Raji (cell line): ENCODE data around the gene KIF19.

Source experiments
- POLR2A ChIP-seq: IDR thresholded peaks from 2 replicates; pipeline ENCODE4 v1.6.1; 2011; ENCODE audit warnings: low read depth, low read length, control low read depth; ENCODE audit not compliant: insufficient read depth

Gene KIF19

DNA sequence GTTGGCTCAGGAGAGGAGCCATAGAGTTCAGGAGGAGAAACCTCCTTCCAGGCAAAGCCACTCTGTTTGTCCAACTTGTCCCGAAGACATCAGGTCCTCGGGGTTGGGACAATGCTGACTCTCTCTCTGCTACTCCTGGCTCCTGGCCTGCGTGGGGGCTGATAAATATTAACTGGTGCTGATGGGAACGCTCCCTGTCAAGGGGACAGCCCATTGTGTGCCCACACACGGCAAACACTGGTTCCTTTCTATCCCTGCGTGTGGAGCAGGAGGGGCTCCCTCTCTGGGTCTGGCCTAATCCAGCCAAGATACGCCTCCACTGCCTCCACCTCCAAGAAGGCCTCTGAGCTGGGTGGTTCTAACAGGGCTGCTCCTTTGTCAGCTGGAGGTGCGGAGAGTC is 4.4 kb downstream of the KIF19 start:
- TF ChIP-seq POLR2A: no peak

DNA sequence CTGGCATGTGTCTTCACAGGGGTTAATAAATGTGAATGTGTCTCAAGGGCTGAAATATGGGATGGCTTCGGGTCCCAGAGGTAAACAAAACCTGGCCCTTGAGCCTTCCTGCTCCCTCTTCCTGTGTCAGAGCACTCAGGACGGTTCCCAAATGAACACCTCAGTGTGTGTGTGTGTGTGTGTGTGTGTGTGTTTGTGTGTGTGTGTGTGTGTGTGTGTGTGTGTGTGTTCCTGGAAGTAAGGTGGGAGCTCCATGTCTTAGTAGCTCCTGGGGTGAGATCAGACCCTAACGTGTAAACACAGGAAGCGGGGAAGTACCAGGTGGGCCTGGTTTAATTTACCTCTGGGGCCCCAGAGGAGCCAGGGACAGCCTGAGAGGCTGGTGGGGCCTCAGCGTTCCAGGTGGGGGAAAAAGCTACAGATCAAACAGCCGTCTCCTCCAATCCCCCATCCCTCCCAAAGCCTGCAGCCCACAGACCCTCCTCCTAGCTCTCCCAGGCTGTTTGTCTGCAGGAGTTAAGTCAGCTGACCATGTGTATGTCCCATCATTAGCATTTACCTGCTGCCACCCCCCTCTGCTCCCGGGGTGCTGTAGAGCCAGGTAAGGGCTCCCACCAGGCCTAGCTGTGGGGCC is 6.1 kb downstream of the KIF19 start:
- TF ChIP-seq POLR2A: no peak

- no peak for TF ChIP-seq POLR2A
Observed at GRCh38 chr17:74332763-74333283, 6.8 kb downstream of the KIF19 start.

DNA sequence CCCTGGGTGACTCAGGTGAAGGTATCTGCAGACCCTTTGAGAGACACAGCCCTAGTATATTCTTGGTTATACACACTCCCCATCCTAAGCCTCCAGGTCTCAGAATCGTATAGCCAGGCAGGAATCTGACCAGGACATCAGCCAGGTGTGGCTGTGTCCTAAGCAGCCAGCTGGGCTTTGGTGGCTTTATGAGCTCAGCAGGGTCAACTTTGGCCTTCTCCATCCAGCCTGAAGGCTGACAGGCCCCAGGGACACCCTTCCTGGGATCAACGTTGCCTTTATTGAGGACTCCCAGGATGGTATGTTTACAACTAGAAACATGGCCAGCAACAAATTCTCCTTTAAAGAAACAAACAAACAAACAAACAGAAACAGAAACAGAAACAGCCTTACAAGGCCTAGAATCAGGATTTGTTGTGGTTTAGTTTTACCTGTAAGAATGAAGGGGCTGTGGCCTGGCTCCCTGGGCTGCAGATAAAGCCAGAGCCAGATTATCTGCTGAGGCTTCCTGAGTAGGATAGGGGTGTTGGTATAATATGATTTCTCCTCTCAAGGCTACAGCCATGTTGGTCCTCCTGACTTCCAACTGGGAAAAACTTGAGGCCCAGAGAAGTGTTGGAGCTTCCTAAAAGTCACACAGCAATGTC is 8.5 kb downstream of the KIF19 start:
- TF ChIP-seq POLR2A: no peak

DNA sequence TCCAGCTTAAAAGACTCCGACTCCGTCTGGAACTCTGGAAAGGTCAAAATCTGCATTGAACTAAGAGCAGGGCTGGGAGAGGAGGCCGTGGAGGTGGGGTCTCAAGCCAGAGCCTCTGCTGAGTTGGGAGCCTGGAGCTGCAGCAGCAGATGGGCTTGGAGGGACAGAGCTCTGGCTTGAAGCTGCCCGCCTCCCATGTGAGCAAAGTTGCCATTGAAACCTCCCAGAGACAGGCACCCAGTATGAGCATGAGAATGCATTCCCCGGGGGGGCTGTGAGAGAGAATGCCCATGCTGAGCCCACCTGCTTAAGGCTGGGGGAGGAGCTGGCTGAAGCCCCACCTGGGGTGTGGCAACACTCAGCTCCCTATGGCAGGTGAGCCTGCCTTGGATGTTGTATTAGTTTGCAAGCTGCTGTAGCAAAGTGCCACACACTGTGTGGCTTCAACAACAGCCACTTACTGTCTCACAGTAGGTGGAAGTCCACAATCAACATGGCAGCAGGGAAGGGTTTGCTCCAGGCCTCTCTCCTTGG is 9.6 kb downstream of the KIF19 start:
- no peak for TF ChIP-seq POLR2A

GRCh38 chr17:74336307-74336706 is 10.3 kb downstream of the KIF19 start:
- no peak for TF ChIP-seq POLR2A

DNA sequence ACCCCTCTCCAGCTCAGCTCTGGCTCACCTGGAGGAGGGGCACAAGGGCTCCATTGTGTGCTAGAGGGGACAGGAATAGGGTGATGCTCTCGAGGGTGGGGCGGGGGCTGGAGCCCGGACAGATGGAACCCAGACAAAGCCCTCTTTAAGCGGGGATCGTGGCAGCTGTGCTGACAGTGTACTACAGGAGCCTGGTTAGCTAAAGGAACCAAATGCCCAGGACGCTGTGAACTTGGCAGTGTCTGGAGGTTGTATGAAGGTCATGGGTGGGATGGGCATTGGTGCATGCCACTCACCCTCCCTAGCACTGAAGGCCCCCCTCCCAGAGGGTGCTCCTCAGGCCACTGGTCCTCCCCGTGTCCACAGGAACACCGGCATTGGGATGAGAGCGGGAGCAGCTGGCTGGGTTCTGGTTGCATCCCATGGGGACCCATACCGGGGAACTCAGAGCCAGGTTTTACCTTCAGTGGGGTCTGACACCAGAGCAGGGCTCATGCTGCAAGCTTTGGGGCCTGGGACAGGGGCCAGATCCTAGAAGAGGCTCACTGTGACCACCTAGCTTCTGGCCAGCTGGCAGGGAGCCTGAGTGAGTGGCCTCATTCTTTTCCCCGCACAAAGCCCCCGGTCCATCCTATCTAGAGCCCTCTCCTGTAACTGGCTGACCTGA is 11.9 kb downstream of the KIF19 start:
- TF ChIP-seq POLR2A: no peak

GRCh38 chr17:74339537-74340195 is 13.6 kb downstream of the KIF19 start:
- no peak for TF ChIP-seq POLR2A

DNA sequence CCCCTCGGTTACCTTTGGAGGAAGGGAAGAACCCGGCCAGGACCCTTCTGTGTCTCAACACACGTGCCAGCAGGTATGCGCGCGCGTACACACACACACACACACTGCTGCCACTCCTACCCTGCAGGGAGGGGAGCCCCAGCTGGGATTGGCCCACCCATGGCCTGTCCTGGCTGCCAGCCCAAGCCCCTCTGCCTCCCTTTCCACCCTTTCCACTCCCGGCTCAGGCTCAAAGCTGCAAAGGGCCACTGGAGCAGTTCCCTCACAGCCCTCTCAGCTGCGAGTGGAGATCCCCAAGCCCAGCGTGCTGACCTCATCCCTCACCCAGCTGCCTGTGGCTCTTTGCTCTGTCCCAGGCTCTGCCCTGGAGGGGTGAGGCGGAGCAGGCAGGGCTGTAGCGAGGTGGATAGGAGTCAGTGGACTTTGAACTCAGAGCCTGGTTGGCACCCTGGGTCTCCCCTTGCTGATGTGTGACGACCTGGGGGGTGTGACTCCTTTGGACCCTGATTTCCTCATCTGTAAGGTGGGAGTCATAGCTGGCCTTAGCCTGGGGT is 14.5 kb downstream of the KIF19 start:
- no peak for TF ChIP-seq POLR2A

- no peak for TF ChIP-seq POLR2A
Observed at GRCh38 chr17:74342224-74342623, 16.2 kb downstream of the KIF19 start.

- TF ChIP-seq POLR2A: no peak
Observed at GRCh38 chr17:74343121-74343520, 17.1 kb downstream of the KIF19 start.

- no peak for TF ChIP-seq POLR2A
Observed at GRCh38 chr17:74343526-74344284, 17.7 kb downstream of the KIF19 start.

- TF ChIP-seq POLR2A: no peak
Observed at GRCh38 chr17:74344658-74345057, 18.6 kb downstream of the KIF19 start.
